Stimulated activated CD4-positive, alpha-beta T cell treated with anti-CD3 and anti-CD28 coated beads, TNF-alpha, amount 100 ng/mL, for 4 hours (primary cell): ENCODE data around the gene GJD4.

Experiments used
- DNase-seq, 3 experiments: peaks; one replicate each; pipeline ENCODE4 v3.0.0-alpha.2; 2020; ENCODE audit warnings: low read depth in 3 of 3

GJD4 gene

GRCh38 chr10:35579116-35579515 is 26.0 kb upstream of the GJD4 start:
- no peak for DNase-seq

GRCh38 chr10:35579726-35580422 is 25.3 kb upstream of the GJD4 start:
- DNase-seq = no peak

- DNase-seq = no peak
Measured at GRCh38 chr10:35580423-35580770, 24.7 kb upstream of the GJD4 start.

GRCh38 chr10:35581655-35582054 is 23.5 kb upstream of the GJD4 start:
- no peak for DNase-seq

GRCh38 chr10:35584946-35585345 is 20.2 kb upstream of the GJD4 start:
- no peak for DNase-seq

GRCh38 chr10:35585356-35585755 is 19.8 kb upstream of the GJD4 start:
- DNase-seq = no peak

GRCh38 chr10:35585903-35586535 is 19.1 kb upstream of the GJD4 start:
- DNase-seq = no peak

- no peak for DNase-seq
Measured at GRCh38 chr10:35588836-35589235, 16.3 kb upstream of the GJD4 start.

- DNase-seq = no peak
Measured at GRCh38 chr10:35592441-35592840, 12.7 kb upstream of the GJD4 start.

- no peak for DNase-seq
Measured at GRCh38 chr10:35594115-35595079, 10.7 kb upstream of the GJD4 start.

- DNase-seq = no peak
Measured at GRCh38 chr10:35595106-35595505, 10.0 kb upstream of the GJD4 start.

GRCh38 chr10:35598379-35598778 is 6.8 kb upstream of the GJD4 start:
- DNase-seq = no peak

- no peak for DNase-seq
Measured at GRCh38 chr10:35600193-35600592, 4.9 kb upstream of the GJD4 start.

GRCh38 chr10:35606430-35606829 is 1.3 kb downstream of the GJD4 start:
- no peak for DNase-seq

- DNase-seq = no peak
Measured at GRCh38 chr10:35607475-35608327, 2.6 kb downstream of the GJD4 start.

- no peak for DNase-seq
Measured at GRCh38 chr10:35608328-35608672, 3.2 kb downstream of the GJD4 start.

- no peak for DNase-seq
Measured at GRCh38 chr10:35611750-35612149, 6.6 kb downstream of the GJD4 start.

GRCh38 chr10:35612385-35613106 is 7.4 kb downstream of the GJD4 start:
- DNase-seq = no peak

- DNase-seq = no peak
Measured at GRCh38 chr10:35613107-35613440, 7.9 kb downstream of the GJD4 start.

- no peak for DNase-seq
Measured at GRCh38 chr10:35613597-35614226, 8.6 kb downstream of the GJD4 start.

GRCh38 chr10:35614312-35614711 is 9.2 kb downstream of the GJD4 start:
- no peak for DNase-seq
